Eye (tissue), 1 donor: ENCODE data around the gene MTRF1L.
"Not testable (repeated sequence)": the region's sequence is repeated elsewhere in the genome, so short reads cannot be mapped to it uniquely, and the experiment has no call there.

Experiments used
- DNase-seq: peaks from one replicate; pipeline ENCODE4 v3.0.0-alpha.2; 2015

The MTRF1L gene

GRCh38 chr6:153001767-153002612 is 519 bp downstream of the MTRF1L start:
- peak; percentile 73 for DNase-seq

GRCh38 chr6:153000790-153001189 is 1.7 kb downstream of the MTRF1L start:
- DNase-seq: not testable (repeated sequence)

GRCh38 chr6:153000243-153000642 is 2.3 kb downstream of the MTRF1L start:
- DNase-seq: no peak

GRCh38 chr6:152999538-152999937 is 3.0 kb downstream of the MTRF1L start:
- not testable (repeated sequence) for DNase-seq

GRCh38 chr6:152993847-152994246 is 8.7 kb downstream of the MTRF1L start:
- DNase-seq: no peak

- DNase-seq: no peak
Measured at GRCh38 chr6:152993431-152993830, 9.1 kb downstream of the MTRF1L start.

GRCh38 chr6:152986978-152987377 is 15.5 kb downstream of the MTRF1L start:
- no peak for DNase-seq

- DNase-seq: not testable (repeated sequence)
Measured at GRCh38 chr6:152985300-152985699, 17.2 kb downstream of the MTRF1L start.

- DNase-seq: peak; percentile 34
Measured at GRCh38 chr6:152984513-152984872, 18.0 kb downstream of the MTRF1L start.

- peak; percentile 78 for DNase-seq
Measured at GRCh38 chr6:152983637-152984512, 18.6 kb downstream of the MTRF1L start.

- peak; percentile 99 for DNase-seq
Measured at GRCh38 chr6:152982904-152983636, 19.4 kb downstream of the MTRF1L start, which contains the start of gene FBXO5. Gene FBXO5, minus strand, starts transcription at chr6:152983041. Its CDS starts 82 bp downstream, at chr6:152982959.

GRCh38 chr6:152981989-152982903 is 20.3 kb downstream of the MTRF1L start:
- peak; percentile 35 for DNase-seq

- no peak for DNase-seq
Measured at GRCh38 chr6:152981219-152981618, 21.3 kb downstream of the MTRF1L start.

GRCh38 chr6:152980656-152981055 is 21.9 kb downstream of the MTRF1L start:
- no peak for DNase-seq

GRCh38 chr6:152979116-152979515 is 23.4 kb downstream of the MTRF1L start:
- DNase-seq: no peak

- DNase-seq: no peak
Measured at GRCh38 chr6:152978058-152978457, 24.5 kb downstream of the MTRF1L start.

GRCh38 chr6:152977556-152977955 is 25.0 kb downstream of the MTRF1L start:
- no peak for DNase-seq

GRCh38 chr6:152976749-152977148 is 25.8 kb downstream of the MTRF1L start:
- no peak for DNase-seq

- no peak for DNase-seq
Measured at GRCh38 chr6:152975204-152975915, 27.1 kb downstream of the MTRF1L start.

- DNase-seq: no peak
Measured at GRCh38 chr6:152973916-152974315, 28.6 kb downstream of the MTRF1L start.
